Measurements from ENCODE around the gene LHFPL3. TPM values are rescaled to one million over a fixed set of nuclear protein-coding genes. Genes with fewer than 3 reads are reported as not detected.

LHFPL3 gene
- total RNA-seq, 1 experiment from 2014 or later = not detected

DNA sequence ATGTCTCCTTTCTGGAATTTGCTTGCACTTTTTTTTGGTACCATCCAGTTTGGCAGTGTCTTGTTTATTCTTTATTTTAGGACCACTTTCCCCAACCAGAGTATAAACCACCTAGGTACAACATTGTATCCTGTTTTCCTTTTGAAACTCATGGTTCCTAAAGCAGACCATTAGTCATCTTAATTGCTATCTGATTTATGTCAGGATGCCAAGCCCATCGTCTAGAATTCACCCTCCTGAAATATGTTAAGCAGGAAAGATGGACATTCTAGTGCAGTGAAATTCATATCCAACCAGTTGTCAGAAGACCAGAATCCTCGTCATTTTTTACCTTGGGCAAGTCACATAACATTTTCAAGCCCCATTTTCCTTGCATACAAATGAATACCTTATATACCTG, 462.0 kb downstream of the LHFPL3 start:
- no peaks in the 10 kb centered on the region for H3K9me3 ChIP-seq (ENCODE audit: control insufficient read depth, low read depth, low read length)
- WGBS (ENCODE audit: extremely low coverage, insufficient read length, low lambda C conversion rate) = no CpG with 5 or more reads among the region's 2 CpGs

More for the DNA sequence above, 462.0 kb downstream of the LHFPL3 start:
- no peaks in the 10 kb centered on the region for H3K36me3 Mint-ChIP-seq (ENCODE audit: insufficient read depth in 1 of 3, low read depth in 3 of 3)
- no peak overlapping the region for H4K5ac ChIP-seq (ENCODE audit: insufficient read length, low read depth, low read length)
- no peak overlapping the region for H2BK5ac ChIP-seq (ENCODE audit: insufficient read length, low read length)
- no peak overlapping the region for H2BK12ac ChIP-seq (ENCODE audit: insufficient read length, low read depth, low read length)
- no peaks in the 10 kb centered on the region for H3K79me2 ChIP-seq (ENCODE audit: insufficient read depth, low read length)
- H2BK15ac ChIP-seq (ENCODE audit: low read depth, low read length) = no peak overlapping the region
- no peaks in the 10 kb centered on the region for H3K23me2 ChIP-seq (ENCODE audit: insufficient read length, low read depth, low read length, poor library complexity, severe bottlenecking)
- no peak overlapping the region for H3K27ac ChIP-seq (ENCODE audit: insufficient read length, low read depth, low read length)
- H3K4me3 Mint-ChIP-seq = no peak overlapping the region
- no peak overlapping the region for H3K14ac ChIP-seq (ENCODE audit: insufficient read depth, low read length)
- no peak overlapping the region for H3K9ac ChIP-seq (ENCODE audit: extremely low read depth, insufficient read length, low read length)
- H3K23ac ChIP-seq (ENCODE audit: insufficient read length, low read depth, low read length) = no peak overlapping the region
- DNase-seq = no peak
- no peak overlapping the region for H4K8ac ChIP-seq (replicated peaks; ENCODE audit: insufficient read length, low read depth, low read length)
- no peak overlapping the region for H2AK5ac ChIP-seq (ENCODE audit: insufficient read length, low read length)
- H3K27ac Mint-ChIP-seq = no peak overlapping the region
- no peak overlapping the region for H3K4ac ChIP-seq (ENCODE audit: low read depth, low read length)
- H4K20me1 ChIP-seq (ENCODE audit: control insufficient read depth, insufficient read depth, insufficient read length) = no peaks in the 10 kb centered on the region
- no peak overlapping the region for H2BK120ac ChIP-seq (ENCODE audit: low read depth, low read length, poor library complexity, severe bottlenecking)
- no peak overlapping the region for H3K4me2 ChIP-seq (ENCODE audit: insufficient read depth, insufficient read length, low read length)
- H3K9me3 Mint-ChIP-seq = no peaks in the 10 kb centered on the region
- TF ChIP-seq, protein P1, sequence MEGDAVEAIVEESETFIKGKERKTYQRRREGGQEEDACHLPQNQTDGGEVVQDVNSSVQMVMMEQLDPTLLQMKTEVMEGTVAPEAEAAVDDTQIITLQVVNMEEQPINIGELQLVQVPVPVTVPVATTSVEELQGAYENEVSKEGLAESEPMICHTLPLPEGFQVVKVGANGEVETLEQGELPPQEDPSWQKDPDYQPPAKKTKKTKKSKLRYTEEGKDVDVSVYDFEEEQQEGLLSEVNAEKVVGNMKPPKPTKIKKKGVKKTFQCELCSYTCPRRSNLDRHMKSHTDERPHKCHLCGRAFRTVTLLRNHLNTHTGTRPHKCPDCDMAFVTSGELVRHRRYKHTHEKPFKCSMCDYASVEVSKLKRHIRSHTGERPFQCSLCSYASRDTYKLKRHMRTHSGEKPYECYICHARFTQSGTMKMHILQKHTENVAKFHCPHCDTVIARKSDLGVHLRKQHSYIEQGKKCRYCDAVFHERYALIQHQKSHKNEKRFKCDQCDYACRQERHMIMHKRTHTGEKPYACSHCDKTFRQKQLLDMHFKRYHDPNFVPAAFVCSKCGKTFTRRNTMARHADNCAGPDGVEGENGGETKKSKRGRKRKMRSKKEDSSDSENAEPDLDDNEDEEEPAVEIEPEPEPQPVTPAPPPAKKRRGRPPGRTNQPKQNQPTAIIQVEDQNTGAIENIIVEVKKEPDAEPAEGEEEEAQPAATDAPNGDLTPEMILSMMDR (conservative IDR thresholded peaks at IDR 0.05) = no peak
- no peaks in the 10 kb centered on the region for H3K27me3 ChIP-seq (ENCODE audit: insufficient read depth, low read length)
- no peak overlapping the region for H3K56ac ChIP-seq (ENCODE audit: insufficient read length, low read depth, low read length)
- no peak overlapping the region for H2AFZ ChIP-seq (ENCODE audit: low read length)
- H3K4me1 ChIP-seq (ENCODE audit: insufficient read depth, low read length) = no peaks in the 10 kb centered on the region
- 0 out of 4 replicates have a peak, but pooled peaks cover 0 to 2% of the 10 kb centered on the region in 2 experiments for H3K4me1 Mint-ChIP-seq
- no peak overlapping the region for H3K18ac ChIP-seq (ENCODE audit: insufficient read length, low read depth, low read length)
- H4K91ac ChIP-seq (ENCODE audit: insufficient read length, low read depth, low read length) = no peak overlapping the region
- no peaks in the 10 kb centered on the region for H3K79me1 ChIP-seq (ENCODE audit: insufficient read depth, low read depth, low read length, poor library complexity, severe bottlenecking)
- no peak overlapping the region for H2BK20ac ChIP-seq (ENCODE audit: low read depth, low read length, poor library complexity, severe bottlenecking)
- H3K27me3 Mint-ChIP-seq (ENCODE audit: low read depth) = peaks cover 4% of the 10 kb centered on the region
- H3T11ph ChIP-seq (ENCODE audit: low read length) = no peak overlapping the region
